Measurements from ENCODE around the gene RIMBP3C.
"Not testable (repeated sequence)": the region's sequence is repeated elsewhere in the genome, so short reads cannot be mapped to it uniquely, and the experiment has no call there.

RIMBP3C gene

GRCh38 chr22:21568347-21569075 is 17.2 kb upstream of the RIMBP3C start:
- DNase-seq (ENCODE audit: low spot score), result peak; percentile 46
- no peak for TF ChIP-seq CTCF (IDR thresholded peaks at IDR 0.05; ENCODE audit: extremely low read depth, missing control alignments)

GRCh38 chr22:21567456-21568346 is 16.4 kb upstream of the RIMBP3C start, which contains the start of gene UBE2L3:
Gene UBE2L3, plus strand, starts transcription at chr22:21567714. Its CDS starts 31 bp downstream, at chr22:21567745.
- no peak for TF ChIP-seq CTCF (IDR thresholded peaks at IDR 0.05; ENCODE audit: extremely low read depth, missing control alignments)

GRCh38 chr22:21564411-21564810 is 13.2 kb upstream of the RIMBP3C start:
- no peak for DNase-seq (ENCODE audit: low spot score)
- TF ChIP-seq CTCF (IDR thresholded peaks at IDR 0.05; ENCODE audit: extremely low read depth, missing control alignments), result no peak

More at GRCh38 chr22:21567456-21568346, 16.4 kb upstream of the RIMBP3C start, which contains the start of gene UBE2L3:
- DNase-seq (ENCODE audit: low spot score), result peak; percentile 94

- no peak for DNase-seq (ENCODE audit: low spot score)
- no peak for TF ChIP-seq CTCF (IDR thresholded peaks at IDR 0.05; ENCODE audit: extremely low read depth, missing control alignments)
Measured at GRCh38 chr22:21563912-21564311, 12.7 kb upstream of the RIMBP3C start.

GRCh38 chr22:21560657-21561056 is 9.4 kb upstream of the RIMBP3C start:
- not testable (repeated sequence) for DNase-seq (ENCODE audit: low spot score)

GRCh38 chr22:21559345-21560125 is 8.3 kb upstream of the RIMBP3C start:
- not testable (repeated sequence) for DNase-seq (ENCODE audit: low spot score)

- DNase-seq (ENCODE audit: low spot score), result not testable (repeated sequence)
Measured at GRCh38 chr22:21550678-21551047, 598 bp downstream of the RIMBP3C start.

GRCh38 chr22:21550008-21550677 is 1.1 kb downstream of the RIMBP3C start:
- not testable (repeated sequence) for DNase-seq (ENCODE audit: low spot score)

- DNase-seq (ENCODE audit: low spot score), result not testable (repeated sequence)
Measured at GRCh38 chr22:21549558-21549957, 1.7 kb downstream of the RIMBP3C start.

- DNase-seq (ENCODE audit: low spot score), result not testable (repeated sequence)
Measured at GRCh38 chr22:21544432-21545322, 6.6 kb downstream of the RIMBP3C start.

GRCh38 chr22:21539862-21540261 is 11.4 kb downstream of the RIMBP3C start:
- not testable (repeated sequence) for DNase-seq (ENCODE audit: low spot score)

- DNase-seq (ENCODE audit: low spot score), result not testable (repeated sequence)
Measured at GRCh38 chr22:21532863-21533648, 18.2 kb downstream of the RIMBP3C start.

- not testable (repeated sequence) for DNase-seq (ENCODE audit: low spot score)
Measured at GRCh38 chr22:21531525-21531924, 19.7 kb downstream of the RIMBP3C start.

Data from GM20000 (cell line).